ENCODE results near the gene CHD6. TPM values are rescaled to one million over a fixed set of nuclear protein-coding genes. Genes with fewer than 3 reads are reported as not detected.

Gene CHD6
- total RNA-seq, 2 donors from 2014 or later: 40.9 to 72.0 TPM

DNA sequence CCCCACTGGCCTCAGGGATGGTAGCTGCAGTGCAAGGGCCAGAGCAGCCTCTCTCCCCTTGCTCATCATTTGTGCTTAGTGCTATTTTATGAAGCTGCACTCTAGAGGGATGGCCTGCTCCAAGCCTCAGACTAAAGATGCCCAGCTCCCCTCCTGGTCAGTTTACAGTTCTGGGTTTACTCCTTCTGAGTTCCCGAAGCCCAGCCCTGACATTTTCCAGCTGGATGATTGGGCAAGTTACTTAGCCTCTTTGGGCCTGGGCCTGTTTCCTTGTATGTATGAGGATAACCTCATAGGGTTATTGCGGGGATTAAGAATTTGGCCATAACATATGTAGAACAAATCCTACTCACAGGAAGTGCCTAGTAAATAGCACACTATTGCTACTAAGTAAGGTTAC lies 219.8 kb downstream of the CHD6 start:
- no peak for DNase-seq (ENCODE audit: low spot score)
- peak; percentile 41 for TF ChIP-seq POLR2AphosphoS5 (IDR thresholded peaks at IDR 0.05)
- TF ChIP-seq, protein P1, sequence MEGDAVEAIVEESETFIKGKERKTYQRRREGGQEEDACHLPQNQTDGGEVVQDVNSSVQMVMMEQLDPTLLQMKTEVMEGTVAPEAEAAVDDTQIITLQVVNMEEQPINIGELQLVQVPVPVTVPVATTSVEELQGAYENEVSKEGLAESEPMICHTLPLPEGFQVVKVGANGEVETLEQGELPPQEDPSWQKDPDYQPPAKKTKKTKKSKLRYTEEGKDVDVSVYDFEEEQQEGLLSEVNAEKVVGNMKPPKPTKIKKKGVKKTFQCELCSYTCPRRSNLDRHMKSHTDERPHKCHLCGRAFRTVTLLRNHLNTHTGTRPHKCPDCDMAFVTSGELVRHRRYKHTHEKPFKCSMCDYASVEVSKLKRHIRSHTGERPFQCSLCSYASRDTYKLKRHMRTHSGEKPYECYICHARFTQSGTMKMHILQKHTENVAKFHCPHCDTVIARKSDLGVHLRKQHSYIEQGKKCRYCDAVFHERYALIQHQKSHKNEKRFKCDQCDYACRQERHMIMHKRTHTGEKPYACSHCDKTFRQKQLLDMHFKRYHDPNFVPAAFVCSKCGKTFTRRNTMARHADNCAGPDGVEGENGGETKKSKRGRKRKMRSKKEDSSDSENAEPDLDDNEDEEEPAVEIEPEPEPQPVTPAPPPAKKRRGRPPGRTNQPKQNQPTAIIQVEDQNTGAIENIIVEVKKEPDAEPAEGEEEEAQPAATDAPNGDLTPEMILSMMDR (IDR thresholded peaks at IDR 0.05): no peak
- WGBS: 63% methylated on average over 2 of the region's 2 CpGs
- Histone ChIP-seq H3K4me1 (replicated peaks) (no peaks in the 10 kb centered on the region), H3K27ac (peak overlapping the region; percentile 33 to 38), H3K9me3 (no peaks in the 10 kb centered on the region), H3K27me3 (replicated peaks; ENCODE audit: insufficient read depth) (no peaks in the 10 kb centered on the region), H3K4me3 (no peak overlapping the region), H3K36me3 (no peaks in the 10 kb centered on the region)
- intact Hi-C loops (cut with DNase I): no loop called here

DNA sequence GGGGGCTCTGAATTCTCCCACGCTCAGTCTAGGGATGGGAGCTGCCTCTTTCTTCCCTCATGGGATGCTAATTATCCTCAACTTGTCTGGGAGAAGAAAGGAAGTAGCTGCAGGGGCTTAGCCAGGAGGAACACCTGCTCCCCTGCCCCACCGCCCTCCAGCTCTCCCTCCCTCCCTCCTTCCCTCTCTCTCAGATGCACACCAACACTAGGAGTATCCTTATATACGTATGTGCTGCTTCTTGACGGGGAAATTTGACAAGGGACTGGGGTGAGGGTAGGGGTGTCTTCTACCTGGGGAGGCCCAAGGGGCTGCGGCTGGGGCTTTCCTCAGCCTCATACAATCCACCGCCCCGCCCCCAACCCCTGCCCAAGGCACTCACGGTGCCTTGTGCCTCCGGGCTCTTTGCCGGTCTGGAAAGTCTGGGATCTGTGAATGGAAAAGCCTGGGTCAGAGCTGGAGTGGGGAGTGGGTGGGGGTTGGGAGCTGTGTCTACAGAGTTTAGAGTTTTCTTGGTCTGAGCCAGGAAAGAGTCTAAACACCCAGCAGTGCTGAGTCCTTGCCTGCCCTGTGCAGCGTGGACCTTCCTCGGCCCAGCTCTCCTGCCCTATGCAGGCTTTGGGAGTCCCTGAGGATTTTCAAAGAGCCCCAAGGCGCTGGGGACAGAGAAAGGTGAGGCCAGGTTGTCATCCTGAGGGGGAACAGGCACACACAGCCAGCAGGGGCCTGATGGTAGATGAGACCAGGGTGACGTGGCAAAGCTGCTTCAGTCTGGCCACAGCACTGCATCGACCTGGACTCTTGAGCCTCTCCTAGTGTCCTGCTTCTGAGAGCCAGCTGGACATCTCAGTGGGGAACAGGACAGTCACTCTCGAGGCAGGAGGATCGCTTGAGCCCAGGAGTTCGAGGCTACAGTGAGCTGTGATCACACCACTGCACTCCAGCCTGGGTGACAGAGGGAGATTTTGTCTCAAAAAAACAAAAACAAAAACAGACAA lies 222.2 kb downstream of the CHD6 start:
- intact Hi-C loops (cut with DNase I): no loop called here
- Histone ChIP-seq H3K27me3 (replicated peaks; ENCODE audit: insufficient read depth) (no peaks in the 10 kb centered on the region), H3K4me3 (no peak overlapping the region), H3K9me3 (no peaks in the 10 kb centered on the region), H3K4me1 (replicated peaks) (no peaks in the 10 kb centered on the region), H3K27ac (peak overlapping the region; percentile 54 to 61), H3K36me3 (no peaks in the 10 kb centered on the region)
- no peak for DNase-seq (ENCODE audit: low spot score)
- 46% methylated on average over 18 of the region's 18 CpGs for WGBS
- TF ChIP-seq POLR2AphosphoS5 (IDR thresholded peaks at IDR 0.05): no peak
- TF ChIP-seq, protein P1 (IDR thresholded peaks at IDR 0.05): no peak
- TF ChIP-seq POLR2A (IDR thresholded peaks at IDR 0.05): no peak

DNA sequence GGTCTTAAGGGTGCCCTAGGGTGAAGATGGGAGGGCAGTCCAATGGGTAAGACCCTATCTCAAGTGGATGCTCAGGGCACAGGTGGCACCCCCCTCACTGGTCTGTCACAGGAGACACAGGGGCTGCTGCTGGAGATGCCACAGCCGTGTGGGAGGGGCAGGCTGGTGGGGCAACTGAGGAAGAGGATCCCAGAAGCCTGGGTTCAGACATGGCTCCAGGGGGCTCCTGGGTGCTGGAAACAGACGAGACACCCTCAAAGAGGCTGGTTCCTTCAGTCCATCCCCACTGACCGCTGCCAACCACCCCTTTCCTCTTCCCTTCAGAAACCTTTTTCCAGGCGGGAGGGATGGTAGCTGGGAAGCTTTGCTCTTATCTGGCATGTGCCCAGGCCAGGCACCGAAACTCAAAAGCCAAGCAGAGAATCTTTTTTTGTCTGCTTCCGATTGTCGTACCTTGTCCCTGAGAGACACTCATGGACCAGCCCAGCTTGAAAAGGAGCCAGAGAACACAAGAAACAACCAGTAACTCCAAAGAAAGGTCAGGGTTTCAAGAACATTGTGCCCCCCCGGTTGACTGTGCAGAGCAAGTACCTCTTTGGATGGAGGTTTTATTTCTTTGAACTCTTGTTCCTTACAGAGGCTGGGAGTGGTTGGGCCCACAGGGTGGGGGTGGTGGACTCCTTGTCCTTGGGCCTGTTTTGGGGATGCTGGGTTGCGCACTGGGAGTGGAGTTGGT lies 223.1 kb downstream of the CHD6 start:
- H3K4me3 ChIP-seq: no peak overlapping the region
- intact Hi-C loops (cut with DNase I): no loop called here
- H3K4me1 ChIP-seq (replicated peaks): no peaks in the 10 kb centered on the region
- 44% methylated on average over 9 of the region's 9 CpGs for WGBS
- H3K27me3 ChIP-seq (replicated peaks; ENCODE audit: insufficient read depth): no peaks in the 10 kb centered on the region
- H3K36me3 ChIP-seq: no peaks in the 10 kb centered on the region
- H3K9me3 ChIP-seq: no peaks in the 10 kb centered on the region
- DNase-seq (ENCODE audit: low spot score): no peak
- peak overlapping the region; percentile 54 to 61 for H3K27ac ChIP-seq
- peak; percentile 46 for TF ChIP-seq POLR2AphosphoS5 (IDR thresholded peaks at IDR 0.05)
- TF ChIP-seq, protein P1 (IDR thresholded peaks at IDR 0.05): no peak

DNA sequence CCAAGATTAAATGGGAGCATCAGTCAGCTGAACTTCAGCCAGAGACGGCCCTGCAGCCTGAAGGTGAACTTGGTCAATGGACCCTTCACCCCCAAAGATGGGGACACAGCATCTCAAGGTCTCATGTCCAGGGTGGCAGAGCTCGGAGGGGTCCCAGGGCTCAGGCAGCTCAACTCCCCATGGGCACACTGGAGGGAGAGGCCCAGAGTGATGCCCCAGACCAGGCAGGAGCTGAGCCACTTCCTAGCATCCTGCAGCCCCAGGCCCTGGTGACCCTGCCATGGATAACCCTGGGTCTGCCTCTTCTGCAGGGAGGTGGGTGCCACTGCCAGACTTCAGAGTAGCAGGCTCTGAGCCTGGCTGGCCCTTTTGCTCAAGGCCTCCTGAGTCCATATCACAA lies 224.1 kb downstream of the CHD6 start:
- no peak overlapping the region for H3K4me3 ChIP-seq
- no peaks in the 10 kb centered on the region for H3K9me3 ChIP-seq
- H3K27me3 ChIP-seq (replicated peaks; ENCODE audit: insufficient read depth): no peaks in the 10 kb centered on the region
- no peaks in the 10 kb centered on the region for H3K36me3 ChIP-seq
- no peaks in the 10 kb centered on the region for H3K4me1 ChIP-seq (replicated peaks)
- no peak for TF ChIP-seq POLR2A (IDR thresholded peaks at IDR 0.05)
- no peak for TF ChIP-seq POLR2AphosphoS5 (IDR thresholded peaks at IDR 0.05)
- TF ChIP-seq, protein P1 (IDR thresholded peaks at IDR 0.05): no peak
- peak overlapping the region in 1 of 2 donors; percentile 61 for H3K27ac ChIP-seq
- intact Hi-C loops (cut with DNase I): no loop called here
- no peak for DNase-seq (ENCODE audit: low spot score)
- WGBS: 80% methylated on average over 2 of the region's 2 CpGs

Data from prostate gland (tissue), 2 donors.